DND-41 (cell line): ENCODE data around the gene NPHS2.

Experiments
- CTCF ChIP-seq: IDR thresholded peaks from 2 replicates; pipeline ENCODE4 v1.5.1; 2012; ENCODE audit warnings: borderline replicate concordance, low read length, moderate library complexity, mild to moderate bottlenecking; ENCODE audit not compliant: poor library complexity, severe bottlenecking; ENCODE audit errors: extremely low read depth
- EZH2 ChIP-seq: IDR thresholded peaks from 3 replicates; pipeline ENCODE4 v1.6.1; 2012; ENCODE audit warnings: borderline replicate concordance, low read depth, mild to moderate bottlenecking, moderate library complexity, low read length, inconsistent platforms; ENCODE audit not compliant: severe bottlenecking

- TF ChIP-seq EZH2, result no peak
- TF ChIP-seq CTCF, result no peak
These were observed 25.3 kb upstream of the NPHS2 start for GRCh38 chr1:179601093-179601492.
